Stimulated activated CD8-positive, alpha-beta memory T cell treated with anti-CD3 and anti-CD28 coated beads, Interleukin-2, amount 100 ng/mL, for 48 hours (primary cell): Measurements from ENCODE around the gene DLK1.

ENCODE experiments used
- DNase-seq, 2 donors: peaks; one replicate each; pipeline ENCODE4 v3.0.0-alpha.2; 2020; ENCODE audit warnings: low read depth in 2 of 2

Gene DLK1

DNA sequence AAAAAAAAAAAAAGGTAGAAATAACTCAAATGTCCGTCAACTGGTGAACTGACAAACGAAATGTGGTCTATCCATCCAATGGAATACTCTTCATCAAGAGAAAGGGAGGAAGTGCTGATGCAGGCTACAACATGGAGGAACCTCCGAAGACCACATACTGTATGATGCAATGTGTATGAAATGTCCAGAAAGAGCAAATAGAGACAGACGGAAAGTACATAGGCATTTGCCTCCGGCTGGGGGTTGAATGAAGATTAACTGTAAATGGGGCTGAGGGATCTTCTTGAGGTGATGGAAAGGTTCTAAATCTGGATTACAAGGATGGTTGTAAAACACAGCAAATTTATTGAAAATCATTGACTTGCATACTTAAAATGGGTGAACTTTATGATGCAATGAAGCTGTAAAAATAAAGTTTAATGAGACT, 35.4 kb downstream of the DLK1 start:
- DNase-seq: no peak

DNA sequence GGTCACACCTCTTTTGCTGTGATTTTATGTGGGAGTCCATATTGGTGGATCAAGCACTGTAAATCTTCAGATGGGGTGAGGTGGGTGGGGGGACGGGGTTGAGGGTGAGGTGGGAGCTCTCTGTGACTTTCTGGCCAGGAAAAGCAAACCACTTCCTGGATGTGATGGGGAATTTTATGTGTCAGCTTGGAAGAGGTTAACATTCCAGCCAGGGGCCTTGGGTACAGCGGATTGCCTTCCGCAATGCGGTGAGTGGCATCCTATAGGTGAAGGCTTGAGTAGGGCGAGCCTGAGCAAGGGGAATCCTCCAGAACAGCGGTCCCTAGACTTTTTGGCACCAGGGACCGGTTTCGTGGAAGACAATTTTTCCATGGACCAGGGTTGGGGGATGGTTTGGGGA, 36.2 kb downstream of the DLK1 start:
- no peak for DNase-seq

DNA sequence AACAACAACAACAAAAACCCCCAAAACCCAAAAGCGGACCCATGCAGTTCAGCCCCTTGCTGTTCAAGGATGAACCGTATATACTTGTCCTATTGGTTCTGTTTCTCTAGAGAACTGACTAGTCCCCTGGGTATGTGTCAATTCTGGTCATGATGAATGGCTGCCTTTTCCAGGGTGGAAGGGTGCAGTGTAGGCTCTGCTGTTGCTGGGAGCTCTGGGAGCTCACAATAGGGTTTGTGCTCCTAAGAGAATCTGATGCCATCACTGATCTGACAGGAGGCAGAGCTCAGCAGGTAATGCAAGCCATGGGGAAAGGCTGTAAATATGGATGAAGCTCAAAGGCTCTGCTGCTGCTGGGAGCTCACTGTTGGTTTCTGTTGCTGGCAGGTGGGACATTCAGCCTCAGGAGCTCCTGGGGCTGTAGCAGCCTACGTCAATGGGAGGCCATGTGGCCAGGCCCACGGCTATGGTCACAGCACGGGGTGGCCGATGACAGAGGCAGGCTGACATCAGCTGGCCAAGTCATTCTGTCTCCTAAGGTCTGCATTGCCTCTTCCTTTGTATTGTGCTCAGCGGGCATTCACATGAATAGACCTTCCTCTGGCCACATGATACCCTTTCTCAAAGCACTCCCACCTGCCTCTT, 37.9 kb downstream of the DLK1 start:
- DNase-seq: no peak

DNA sequence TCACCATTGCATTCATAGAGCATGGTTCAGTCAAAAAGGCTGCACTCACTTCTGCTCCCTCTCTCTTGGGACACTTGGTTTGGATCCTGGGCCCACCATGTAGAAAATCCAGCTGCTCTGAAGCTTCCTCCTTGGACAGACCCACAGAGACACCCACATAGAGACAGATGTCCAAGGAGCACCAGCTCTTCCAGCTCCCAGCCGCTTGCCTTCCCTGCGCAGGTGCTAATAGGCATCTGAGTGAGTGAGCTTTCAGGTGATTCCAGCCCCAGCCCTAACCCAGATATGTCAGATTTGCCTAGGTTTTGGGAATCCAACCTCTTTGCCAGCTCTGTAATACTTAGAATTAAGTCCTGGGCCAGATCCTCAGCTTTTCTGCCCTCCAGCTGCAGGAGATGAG, 38.6 kb downstream of the DLK1 start:
- no peak for DNase-seq

DNA sequence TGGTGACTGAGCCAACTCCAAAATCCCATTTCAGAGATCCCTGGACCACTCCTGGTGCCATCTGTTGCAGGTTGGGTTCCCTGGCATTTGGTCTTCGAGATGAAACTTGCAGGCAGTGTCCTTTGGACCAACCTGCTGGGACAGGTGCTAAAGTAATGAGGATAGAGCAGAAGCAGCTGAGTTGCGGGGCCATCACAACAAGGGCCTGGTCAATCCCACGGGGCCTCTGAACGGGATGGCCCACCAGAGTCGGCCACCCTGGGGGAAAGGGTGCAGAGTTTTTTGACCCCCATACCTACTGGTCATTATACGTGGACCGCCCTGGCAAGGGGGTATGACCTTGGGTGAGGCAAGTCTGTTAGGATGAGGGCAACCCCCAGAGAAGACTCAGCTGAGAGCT, 39.3 kb downstream of the DLK1 start:
- no peak for DNase-seq

DNA sequence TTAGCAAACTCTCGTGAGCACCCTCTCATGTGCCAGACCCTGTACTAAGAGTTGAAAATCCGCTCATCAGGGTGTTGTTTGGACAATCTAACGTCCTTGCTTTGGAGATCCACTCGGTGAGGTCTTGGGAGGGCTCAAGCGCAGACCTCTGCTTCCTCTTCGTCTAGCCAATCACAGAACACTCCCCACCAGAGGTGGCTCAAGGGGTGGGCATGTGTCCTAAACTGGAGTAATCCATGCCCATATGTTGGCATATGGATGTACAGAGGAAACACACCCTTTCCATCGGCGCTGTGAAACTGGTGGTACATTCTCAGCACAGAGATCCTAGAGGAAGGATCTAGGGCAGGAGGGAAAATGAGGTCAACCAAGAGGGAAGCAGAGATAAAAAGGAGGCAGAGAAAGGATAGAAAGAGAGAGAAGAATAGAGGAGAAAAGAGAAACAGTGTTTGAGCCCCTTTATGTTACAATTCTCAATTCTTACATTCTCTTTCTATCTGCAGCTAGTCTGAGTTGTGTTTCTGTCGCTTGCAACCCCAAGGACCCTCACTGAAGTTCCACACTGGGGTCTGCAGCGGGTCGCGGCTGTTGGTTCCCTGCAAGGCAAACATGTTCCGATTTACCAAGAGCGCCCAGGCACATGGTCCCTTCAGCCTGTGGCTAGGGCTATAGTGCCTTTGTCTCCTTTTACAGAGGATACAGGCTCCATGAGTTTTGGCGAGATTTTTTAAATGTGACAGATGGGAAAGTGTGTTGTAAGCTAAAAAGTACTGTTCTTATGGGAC, 40.5 kb downstream of the DLK1 start:
- DNase-seq: no peak

DNA sequence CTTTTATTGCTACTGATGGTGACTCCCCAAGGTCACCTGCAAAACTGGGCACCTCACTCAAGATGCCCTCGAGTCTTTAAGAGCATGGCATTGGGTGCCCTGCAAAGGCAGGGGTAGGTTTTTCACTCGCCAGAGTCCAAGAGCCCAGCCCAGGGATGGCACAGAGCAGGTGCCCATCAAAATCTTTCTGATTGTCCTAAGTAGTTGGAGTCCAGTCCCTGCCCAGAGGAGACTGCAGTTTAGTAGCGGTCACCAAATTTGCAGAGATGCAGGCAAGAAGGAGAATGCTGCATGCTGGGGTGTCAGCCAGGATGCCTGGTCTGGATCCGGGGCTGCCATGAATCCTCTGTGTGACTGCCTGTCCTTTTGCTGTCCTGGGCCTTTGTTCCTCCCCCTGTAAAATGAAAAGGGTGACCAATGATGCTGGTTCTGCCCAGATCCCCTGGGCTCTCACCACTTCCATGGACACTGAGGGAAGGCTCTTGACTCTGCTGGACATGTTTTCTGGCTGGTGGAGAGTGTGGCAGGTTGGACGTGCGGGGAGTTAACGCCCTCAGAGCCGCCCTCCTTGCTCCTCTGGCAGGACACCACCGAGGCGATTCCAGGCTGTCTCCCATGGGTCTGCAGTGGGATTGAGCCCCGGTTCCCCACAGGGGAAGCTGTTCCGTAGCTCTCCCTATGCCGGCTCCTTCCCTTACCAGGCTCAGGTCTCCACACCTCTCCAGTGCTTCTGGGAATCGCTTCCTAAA, 41.3 kb downstream of the DLK1 start:
- no peak for DNase-seq

DNA sequence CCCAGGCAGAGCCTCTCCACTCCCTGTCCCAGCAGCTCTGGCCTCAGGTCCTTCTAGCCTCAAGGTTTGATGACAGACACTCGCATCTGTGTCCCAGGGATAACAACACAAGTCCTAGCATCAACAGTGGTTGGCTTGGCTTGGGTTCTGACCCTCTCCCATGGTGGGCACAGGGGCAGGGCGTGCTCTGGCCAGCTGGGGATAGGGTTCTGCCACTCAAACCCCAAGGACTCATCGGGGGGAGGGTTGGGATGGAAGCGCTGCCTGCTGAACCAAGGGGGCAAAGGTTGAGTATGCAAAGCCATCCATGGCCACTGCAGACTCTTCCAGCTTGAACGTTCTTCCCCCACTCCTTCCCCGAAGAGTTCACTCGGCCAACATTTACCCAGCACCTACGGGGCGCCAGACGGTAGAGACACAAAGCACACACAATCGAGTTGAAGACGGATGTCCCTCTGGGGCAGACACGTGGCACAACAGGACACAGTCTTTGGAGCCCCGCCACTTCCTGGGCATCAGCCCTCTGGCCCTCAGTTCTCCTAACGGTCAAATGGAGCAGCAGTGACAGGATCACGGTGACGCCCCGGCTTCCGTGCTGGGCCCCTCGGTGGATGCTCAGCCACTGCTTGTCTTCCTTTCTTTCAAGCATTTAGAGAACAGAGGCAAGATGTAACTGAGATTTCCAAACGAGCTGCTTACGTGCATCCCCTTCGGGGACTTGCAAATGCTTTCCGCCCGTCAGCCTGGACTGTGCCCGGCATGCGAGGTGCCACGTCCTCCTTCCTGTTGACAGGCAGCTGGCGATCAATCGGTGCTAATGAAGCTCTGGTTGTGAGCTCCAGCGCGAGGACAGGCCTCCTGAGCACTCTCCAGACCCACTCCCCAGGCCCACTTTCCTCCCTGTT, 42.6 kb downstream of the DLK1 start:
- DNase-seq: no peak

DNA sequence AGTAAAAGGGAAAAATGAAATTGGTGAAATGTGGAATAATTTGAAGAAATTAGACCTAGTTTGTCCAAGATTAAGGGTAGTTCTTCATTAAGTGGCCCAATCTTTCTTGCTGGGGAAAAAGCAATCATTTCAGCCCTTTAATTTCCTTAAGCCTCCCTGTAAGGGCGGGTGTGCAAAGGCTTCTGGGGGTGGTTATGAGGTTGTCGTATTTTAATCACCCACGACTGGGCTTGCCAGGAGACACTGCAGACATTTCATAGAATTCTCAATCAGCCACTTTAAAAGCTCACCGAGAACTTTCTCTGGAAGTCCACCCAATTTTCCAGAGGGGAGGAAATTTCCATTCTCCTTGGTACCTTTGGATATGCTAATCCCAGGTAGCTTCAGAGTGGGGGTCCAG, 43.4 kb downstream of the DLK1 start:
- no peak for DNase-seq

DNA sequence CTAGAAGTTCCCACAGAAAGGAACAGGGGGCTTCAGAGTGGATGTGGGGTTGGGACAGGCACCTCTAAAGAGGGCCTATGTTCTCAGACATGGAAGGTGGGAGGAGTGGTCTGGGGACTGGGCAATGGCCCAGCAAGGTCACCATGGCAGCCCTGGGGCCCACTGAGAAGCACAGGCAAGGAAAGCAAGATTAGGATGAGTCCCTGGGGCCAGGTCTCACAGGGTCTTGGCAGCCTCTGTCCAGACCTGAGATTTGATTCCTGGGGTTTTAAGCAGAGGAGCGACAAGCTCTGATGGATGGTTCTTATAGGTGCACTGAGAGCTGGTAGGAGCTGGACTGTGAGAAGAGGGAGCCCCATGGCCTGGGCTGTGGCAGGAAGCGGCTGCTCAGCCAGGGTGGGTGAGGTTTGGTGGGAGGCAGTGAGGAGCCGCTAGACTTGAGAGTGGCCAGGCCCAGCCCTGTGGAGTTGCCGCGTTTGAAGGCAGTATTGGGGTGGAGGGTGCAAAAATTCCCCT, 44.0 kb downstream of the DLK1 start:
- no peak for DNase-seq

DNA sequence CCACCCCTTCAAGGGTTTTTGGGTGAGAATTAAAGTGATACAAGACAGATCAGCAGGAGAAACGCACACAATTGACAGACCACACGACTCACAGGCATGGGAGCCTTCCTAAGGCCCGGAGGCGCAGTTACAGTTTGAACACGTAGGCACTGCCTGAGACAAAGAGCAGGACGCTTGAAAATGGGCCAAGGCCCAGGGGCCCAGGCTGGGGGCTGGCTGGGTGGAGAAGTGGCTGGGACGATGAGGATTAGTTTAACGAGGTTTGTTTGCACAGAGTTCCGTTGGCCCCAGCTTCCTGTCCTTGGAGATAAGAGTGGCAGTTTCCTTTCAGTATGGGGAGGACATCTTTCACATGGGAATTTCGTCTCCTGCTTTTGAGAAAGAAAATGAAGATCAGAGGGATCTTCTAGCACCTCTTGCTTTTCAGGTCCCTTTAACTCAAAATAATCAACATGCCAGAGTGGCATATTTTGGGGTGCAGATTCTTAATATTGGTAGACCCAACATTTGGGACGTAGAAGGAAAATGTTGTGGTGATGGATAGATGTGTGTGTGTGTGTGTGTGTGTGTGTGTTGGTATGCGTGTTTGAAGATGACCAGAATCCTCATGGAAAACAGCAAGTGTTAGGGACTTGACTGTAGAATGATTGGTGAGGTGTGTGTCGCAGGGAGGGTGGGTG, 44.6 kb downstream of the DLK1 start:
- no peak for DNase-seq

DNA sequence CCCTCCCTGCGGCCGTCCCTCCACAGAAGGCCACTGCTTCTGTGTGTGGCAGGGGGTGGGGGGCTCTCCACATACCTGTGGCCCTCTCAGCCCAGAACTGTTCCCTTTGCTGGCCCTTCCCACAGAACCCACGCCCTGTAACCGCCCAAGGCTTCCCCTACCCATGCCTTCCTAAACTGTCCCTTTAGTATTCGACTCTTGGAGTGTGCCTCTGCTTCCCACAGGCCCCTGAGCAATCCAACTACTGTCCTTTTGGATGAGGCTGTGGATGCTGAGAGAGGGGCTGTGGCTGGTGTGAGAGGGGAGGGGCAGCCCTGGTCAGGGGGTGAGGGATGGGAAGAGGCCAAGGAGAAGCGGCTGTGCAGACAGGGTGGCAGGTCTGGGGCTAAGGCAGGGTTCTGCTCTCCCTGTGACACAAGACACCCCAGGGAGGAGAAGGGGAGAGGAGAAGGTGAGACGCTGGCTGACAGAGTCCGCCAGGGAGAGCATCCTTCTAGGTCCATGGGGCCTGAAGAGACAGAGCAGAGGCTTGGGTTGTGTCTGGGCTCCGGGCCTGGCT, 46.0 kb downstream of the DLK1 start:
- no peak for DNase-seq

DNA sequence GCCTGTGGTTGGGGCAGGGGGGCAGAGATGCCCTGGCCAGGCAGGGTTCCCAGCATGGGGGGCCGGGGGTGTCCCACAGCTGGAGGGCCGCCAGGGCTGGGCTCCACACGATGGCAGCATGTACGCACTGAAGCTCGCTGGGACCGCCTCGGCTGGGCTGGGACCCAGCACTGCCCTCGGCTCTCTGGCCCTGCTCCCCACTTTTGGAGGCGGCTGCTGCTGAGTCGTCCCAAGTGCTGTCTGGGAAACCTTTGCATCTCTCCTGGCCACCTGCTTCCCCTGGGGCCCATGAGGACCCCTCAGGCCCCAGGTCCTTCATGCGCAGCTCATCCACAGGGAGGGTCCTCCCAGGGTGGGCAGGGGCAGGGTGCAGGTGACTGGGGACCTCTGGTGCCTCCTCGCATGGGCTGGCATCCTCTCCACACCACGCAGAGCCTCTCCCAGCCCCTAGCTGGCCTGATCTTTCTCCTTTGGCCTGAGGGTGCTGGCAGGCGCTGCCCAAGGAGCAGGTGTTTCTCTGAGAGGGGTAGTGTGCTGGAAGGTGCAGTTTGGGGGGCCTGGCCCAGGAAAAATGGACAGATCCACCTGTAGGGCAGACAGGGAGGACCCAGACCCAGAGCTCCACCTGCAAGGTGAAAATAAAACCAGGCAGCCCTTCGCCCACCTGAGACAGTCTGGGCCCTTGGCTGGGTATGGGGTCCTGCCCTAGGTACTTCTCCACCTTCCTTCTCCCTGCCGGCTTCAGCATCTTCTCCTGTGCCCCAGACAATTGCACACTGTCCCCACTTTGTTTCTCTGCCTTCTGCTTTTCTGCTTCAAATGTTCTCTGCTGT, 46.9 kb downstream of the DLK1 start:
- DNase-seq: no peak

DNA sequence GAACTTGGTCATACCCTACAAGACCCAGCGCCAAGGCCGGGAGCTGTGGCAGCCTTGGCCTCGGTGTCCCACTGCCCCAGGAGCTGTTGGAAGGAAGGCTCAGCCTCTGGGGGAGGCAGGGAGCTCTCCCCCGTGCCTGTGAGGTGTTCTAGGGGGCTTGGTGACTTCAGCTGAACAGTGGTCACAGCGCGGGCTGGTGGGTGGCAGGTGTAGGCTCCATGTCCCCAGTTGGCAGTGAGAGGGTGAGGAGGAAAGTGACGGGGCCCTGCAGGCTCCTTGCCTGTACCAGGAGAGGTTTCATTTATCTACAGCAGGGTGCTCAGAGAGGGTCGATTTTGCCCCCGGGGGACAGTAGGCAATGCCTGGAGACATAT, 47.5 kb downstream of the DLK1 start:
- no peak for DNase-seq

DNA sequence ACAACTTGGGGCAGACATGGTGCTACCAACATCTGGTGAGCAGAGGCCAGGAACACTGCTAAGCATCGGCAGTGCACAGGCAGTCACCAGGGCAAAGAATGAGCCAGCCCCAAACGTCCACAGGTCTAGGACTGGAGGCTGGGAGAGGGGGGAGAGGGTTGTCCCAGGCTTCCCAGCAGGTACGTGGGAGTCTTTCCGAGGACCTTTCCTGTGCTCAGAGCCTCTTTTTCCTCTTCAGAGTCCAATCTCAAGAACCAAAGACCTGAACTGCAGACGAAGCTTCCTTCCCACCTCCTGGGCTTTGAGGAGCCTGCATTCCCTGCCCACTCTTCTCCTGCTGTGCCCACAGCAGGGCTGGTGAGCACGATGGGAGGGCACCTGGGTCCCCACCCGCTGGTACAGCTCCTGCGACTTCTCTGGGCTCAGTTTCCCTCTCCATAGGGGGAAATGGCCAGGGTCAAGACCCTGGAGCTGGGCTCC, 48.7 kb downstream of the DLK1 start:
- DNase-seq: no peak

DNA sequence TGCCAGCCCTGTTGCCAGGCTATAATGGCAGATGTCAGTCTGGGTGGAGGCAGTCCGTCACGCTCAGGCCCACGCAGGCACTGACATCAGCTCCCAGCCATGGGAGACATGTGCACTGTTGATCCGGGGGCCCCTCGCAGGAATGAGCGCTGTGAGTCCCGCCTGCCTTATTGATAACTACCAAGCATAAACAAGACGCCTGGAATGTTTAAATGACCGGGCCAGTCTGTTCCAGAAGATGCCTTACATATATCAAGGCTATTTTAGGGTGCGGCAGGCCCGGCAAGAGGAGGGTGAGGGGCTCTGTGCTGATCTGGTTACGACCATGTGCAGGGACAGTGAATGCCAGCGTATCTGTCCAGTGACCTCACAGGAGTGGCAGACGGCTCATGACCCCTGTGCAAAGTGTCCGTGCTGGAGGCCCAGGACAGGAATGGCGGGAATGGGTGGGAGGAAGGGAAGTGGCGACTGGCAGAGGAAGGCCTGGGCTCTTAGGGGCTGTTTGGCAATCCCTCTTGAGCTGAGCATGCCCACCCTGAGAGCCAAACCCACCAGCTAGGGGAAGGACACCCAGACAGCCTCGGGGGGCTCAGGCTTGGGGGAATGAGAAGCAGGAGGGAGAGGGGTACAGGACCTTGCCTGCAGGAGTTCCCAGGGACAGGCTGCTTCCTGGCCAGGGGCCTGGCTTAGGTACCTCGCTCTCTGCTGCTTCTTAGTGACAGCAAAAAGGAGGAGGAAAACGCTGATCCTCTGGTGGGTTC, 49.3 kb downstream of the DLK1 start:
- DNase-seq: no peak

DNA sequence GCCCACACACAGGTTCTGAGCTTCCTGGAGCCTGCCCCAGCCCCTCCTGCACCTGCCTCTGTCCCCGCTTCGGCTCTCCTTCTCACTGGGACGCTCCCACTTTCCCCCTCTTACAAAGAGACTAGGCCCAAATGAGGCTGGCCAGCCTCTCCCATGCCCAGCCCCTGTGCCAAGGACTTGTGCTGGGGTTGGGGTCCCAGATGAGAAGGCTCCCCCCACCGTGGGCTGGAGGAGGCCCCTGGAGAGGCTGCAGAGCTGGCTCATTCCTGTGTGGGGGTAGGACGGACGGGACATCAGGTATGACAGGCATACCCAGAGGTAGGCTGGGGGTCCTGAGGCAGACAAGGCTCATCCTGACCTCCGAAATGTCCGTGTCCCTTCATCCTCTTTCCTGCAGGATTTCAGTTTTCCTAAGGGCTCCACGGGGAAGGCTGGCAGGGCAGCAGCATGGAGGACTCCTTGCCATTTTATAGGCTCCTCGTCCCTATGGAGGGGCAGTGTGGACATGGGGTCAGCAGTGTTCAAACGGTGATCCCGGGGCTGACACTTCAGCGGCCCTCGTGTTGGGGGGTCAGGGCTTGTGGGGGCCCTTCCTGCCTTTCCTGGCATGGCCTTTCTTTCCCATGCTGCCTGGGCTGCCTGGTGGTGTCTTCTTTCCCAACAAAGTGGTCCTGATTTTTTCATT, 50.1 kb downstream of the DLK1 start:
- DNase-seq: no peak

DNA sequence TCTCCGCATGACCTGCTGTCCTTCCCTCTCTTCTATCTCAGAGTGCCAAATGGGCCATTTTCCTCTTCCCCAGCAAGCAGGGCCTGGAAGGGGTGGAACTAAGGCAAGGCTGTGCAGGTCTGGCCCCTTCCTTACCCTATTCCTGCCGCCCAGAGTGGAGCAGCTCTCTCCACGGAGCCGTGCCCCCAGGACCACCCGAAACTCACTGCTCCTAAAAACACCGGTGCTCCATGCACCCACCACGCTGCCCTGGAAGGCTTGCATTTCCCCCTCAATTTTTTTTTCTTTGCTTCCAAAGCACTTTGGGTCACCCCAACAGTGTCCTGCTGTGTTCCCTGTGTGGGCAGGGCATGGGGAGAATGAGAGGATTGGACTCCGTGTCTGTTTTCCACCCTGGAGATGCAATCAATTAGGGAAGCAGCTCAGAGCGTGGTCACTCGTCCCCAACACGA, 50.7 kb downstream of the DLK1 start:
- DNase-seq: no peak
